Chondrocyte (in vitro differentiated cells): Measurements from ENCODE around the gene CCDC77. TPM values are rescaled to one million over a fixed set of nuclear protein-coding genes. Genes with fewer than 3 reads are reported as not detected.

ENCODE experiments used
- DNase-seq: peaks from one replicate; pipeline ENCODE4 v3.0.0; 2021; ENCODE audit warnings: mixed read lengths, low spot score
- H3K27ac Mint-ChIP-seq: one replicate; pipeline ENCODE4 v1.8.0; 2021; ENCODE audit warnings: mild to moderate bottlenecking, moderate library complexity, mixed read lengths; ENCODE audit not compliant: unreplicated experiment
- H3K27me3 Mint-ChIP-seq: 2 replicates; pipeline ENCODE4 v1.8.0; 2021; ENCODE audit warnings: low read depth, mixed read lengths
- H3K36me3 Mint-ChIP-seq: 2 replicates; pipeline ENCODE4 v1.8.0; 2021; ENCODE audit warnings: low read depth, mixed read lengths
- H3K4me1 Mint-ChIP-seq: 2 replicates; pipeline ENCODE4 v1.8.0; 2021; ENCODE audit warnings: low read depth, mild to moderate bottlenecking, mixed read lengths
- H3K4me3 Mint-ChIP-seq: one replicate; pipeline ENCODE4 v1.8.0; 2021; ENCODE audit warnings: mild to moderate bottlenecking, moderate library complexity, mixed read lengths; ENCODE audit not compliant: unreplicated experiment
- H3K9me3 Mint-ChIP-seq: 2 replicates; pipeline ENCODE4 v1.8.0; 2021; ENCODE audit warnings: low read depth, mixed read lengths
- CTCF ChIP-seq: fragments of 200-600 bp; sonication (generic); IDR thresholded peaks from 2 replicates; pipeline ENCODE4 v1.5.0; 2021; ENCODE audit warnings: antibody characterized with exemption, mild to moderate bottlenecking, moderate library complexity
- total RNA-seq: library from RNA; stranded (reverse); gene quantifications from 3 replicates; pipeline ENCODE4 v1.2.1, GENCODE V29; 2021

CCDC77 gene
- total RNA-seq, 1 donor from 2014 or later: 4.9 TPM

GRCh38 chr12:460261-461230 lies 59.1 kb downstream of the CCDC77 start:
- peaks cover 24% of the 10 kb centered on the region for H3K4me1 Mint-ChIP-seq
- peaks cover 23% of the 10 kb centered on the region for H3K27me3 Mint-ChIP-seq
- DNase-seq: no peak
- no peaks in the 10 kb centered on the region for H3K36me3 Mint-ChIP-seq
- no peak overlapping the region for H3K27ac Mint-ChIP-seq
- no peaks in the 10 kb centered on the region for H3K9me3 Mint-ChIP-seq
- no peak for TF ChIP-seq CTCF
- H3K4me3 Mint-ChIP-seq: peak overlapping the region; percentile 75

GRCh38 chr12:461425-461824 lies 60.0 kb downstream of the CCDC77 start:
- H3K36me3 Mint-ChIP-seq: no peaks in the 10 kb centered on the region
- no peak for DNase-seq
- H3K27ac Mint-ChIP-seq: no peak overlapping the region
- H3K9me3 Mint-ChIP-seq: no peaks in the 10 kb centered on the region
- H3K4me3 Mint-ChIP-seq: peak overlapping the region; percentile 75
- H3K27me3 Mint-ChIP-seq: peaks cover 22% of the 10 kb centered on the region
- H3K4me1 Mint-ChIP-seq: peaks cover 24% of the 10 kb centered on the region
- no peak for TF ChIP-seq CTCF

- no peaks in the 10 kb centered on the region for H3K36me3 Mint-ChIP-seq
- no peak overlapping the region for H3K4me3 Mint-ChIP-seq
- no peak for TF ChIP-seq CTCF
- no peak for DNase-seq
- H3K27ac Mint-ChIP-seq: no peak overlapping the region
- no peaks in the 10 kb centered on the region for H3K9me3 Mint-ChIP-seq
- H3K27me3 Mint-ChIP-seq: peaks cover 15% of the 10 kb centered on the region
- peaks cover 29% of the 10 kb centered on the region for H3K4me1 Mint-ChIP-seq
Observed at GRCh38 chr12:462936-463705, 61.7 kb downstream of the CCDC77 start.

GRCh38 chr12:464484-465267 lies 63.2 kb downstream of the CCDC77 start:
- DNase-seq: no peak
- Mint-ChIP-seq H3K4me1 (peaks cover 38% of the 10 kb centered on the region), H3K4me3 (no peak overlapping the region), H3K9me3 (no peaks in the 10 kb centered on the region), H3K36me3 (no peaks in the 10 kb centered on the region), H3K27me3 (peaks cover 7% of the 10 kb centered on the region), H3K27ac (peak overlapping the region; percentile 29)
- TF ChIP-seq CTCF: no peak
